Activated CD4-positive, alpha-beta T cell treated with anti-CD3 and anti-CD28 coated beads for 36 hours (primary cell): Measurements from ENCODE around the gene CWC27. TPM values are rescaled to one million over a fixed set of nuclear protein-coding genes. Genes with fewer than 3 reads are reported as not detected.

ENCODE experiments used
- ATAC-seq: fragments of 200-7000 bp; cut with Tn5 transposase; one replicate; pipeline ENCODE4 v1.10.0; 2021; ENCODE audit warnings: mild to moderate bottlenecking, moderate library complexity
- CTCF ChIA-PET: fragments of 350-600 bp; sonication (Branson Sonifier 250); formaldehyde crosslinking; loops from one replicate; lab custom pipeline; 2021; ENCODE audit warnings: antibody characterized with exemption; lab: Charles Lee
- POLR2A ChIA-PET: fragments of 350-600 bp; sonication (Branson Sonifier 250); formaldehyde crosslinking; loops from one replicate; lab custom pipeline; 2021; ENCODE audit warnings: antibody characterized with exemption, inconsistent platforms; lab: Charles Lee
- DNase-seq: peaks from one replicate; pipeline ENCODE4 v3.0.0-alpha.2; 2020
- H3K27ac Mint-ChIP-seq: one replicate; pipeline ENCODE4 v1.8.0; 2021; ENCODE audit warnings: mixed read lengths
- H3K27me3 Mint-ChIP-seq: one replicate; pipeline ENCODE4 v1.8.0; 2021; ENCODE audit warnings: mixed read lengths
- H3K36me3 Mint-ChIP-seq: one replicate; pipeline ENCODE4 v1.8.0; 2021; ENCODE audit warnings: low read depth, mixed read lengths
- H3K4me1 Mint-ChIP-seq: one replicate; pipeline ENCODE4 v1.8.0; 2021; ENCODE audit warnings: mixed read lengths
- H3K4me3 Mint-ChIP-seq: one replicate; pipeline ENCODE4 v1.8.0; 2021; ENCODE audit warnings: mild to moderate bottlenecking, moderate library complexity, mixed read lengths
- H3K9me3 Mint-ChIP-seq: one replicate; pipeline ENCODE4 v1.8.0; 2021; ENCODE audit warnings: low read depth, mixed read lengths
- intact Hi-C, 2 experiments: fragments of 100-400 bp; cut with DNase I in 1 of 2; cut with micrococcal nuclease in 1 of 2; formaldehyde crosslinking; loops; one replicate each; pipeline versions ENCODE4 v1.14.2 to v1.15.1; 2022 to 2024; cut with DNase I, micrococcal nuclease
- total RNA-seq, 2 experiments: library from RNA; stranded (reverse); gene quantifications; one replicate each; pipeline ENCODE4 v1.2.3, GENCODE V29; 2021

The CWC27 gene
- total RNA-seq, 2 experiments from 2014 or later, result 35.4 to 35.8 TPM

- Mint-ChIP-seq H3K4me3 (no peak overlapping the region), H3K9me3 (no peaks in the 10 kb centered on the region), H3K4me1 (peaks cover 3% of the 10 kb centered on the region), H3K27me3 (no peaks in the 10 kb centered on the region), H3K27ac (no peak overlapping the region), H3K36me3 (peaks cover 32% of the 10 kb centered on the region)
- ATAC-seq, result no peak
- no peak for DNase-seq
- CTCF ChIA-PET, result no interaction called here
- POLR2A ChIA-PET, result no interaction called here
- intact Hi-C loops, result no loop called here
These were observed 209.8 kb downstream of the CWC27 start for GRCh38 chr5:64978546-64978945.

GRCh38 chr5:64979531-64979930, 210.8 kb downstream of the CWC27 start:
- Mint-ChIP-seq H3K4me3 (no peak overlapping the region), H3K9me3 (no peaks in the 10 kb centered on the region), H3K27ac (no peak overlapping the region), H3K27me3 (no peaks in the 10 kb centered on the region), H3K4me1 (peaks cover 3% of the 10 kb centered on the region), H3K36me3 (peaks cover 30% of the 10 kb centered on the region)
- ChIA-PET POLR2A (no interaction called here), CTCF (no interaction called here)
- ATAC-seq, result no peak
- DNase-seq, result no peak
- intact Hi-C loops, result no loop called here

GRCh38 chr5:64980176-64980575, 211.4 kb downstream of the CWC27 start:
- intact Hi-C loops, result no loop called here
- CTCF ChIA-PET, result interaction anchor here (1.3 to 1.4 kb wide), 2 partner anchors 26 to 29 kb away, joined by 3 to 6 read pairs; no protein-coding TSS in a partner anchor
- POLR2A ChIA-PET, result no interaction called here
- Mint-ChIP-seq H3K27ac (no peak overlapping the region), H3K4me3 (no peak overlapping the region), H3K27me3 (no peaks in the 10 kb centered on the region), H3K9me3 (no peaks in the 10 kb centered on the region), H3K4me1 (peaks cover 3% of the 10 kb centered on the region), H3K36me3 (peaks cover 30% of the 10 kb centered on the region)
- DNase-seq (no peak), ATAC-seq (no peak)

- POLR2A ChIA-PET, result no interaction called here
- intact Hi-C loops, result no loop called here
- H3K27ac Mint-ChIP-seq, result no peak overlapping the region
- peaks cover 2% of the 10 kb centered on the region for H3K9me3 Mint-ChIP-seq
- ATAC-seq (no peak), DNase-seq (no peak)
- H3K36me3 Mint-ChIP-seq, result peaks cover 28% of the 10 kb centered on the region
- no peaks in the 10 kb centered on the region for H3K4me1 Mint-ChIP-seq
- H3K27me3 Mint-ChIP-seq, result no peaks in the 10 kb centered on the region
- no peak overlapping the region for H3K4me3 Mint-ChIP-seq
- CTCF ChIA-PET, result interaction anchor here (0.7 kb wide), 1 partner anchor 494 kb away, joined by 3 read pairs; no protein-coding TSS in a partner anchor
These were observed 219.0 kb downstream of the CWC27 start for GRCh38 chr5:64987768-64988167.

GRCh38 chr5:65009207-65009606, 240.5 kb downstream of the CWC27 start:
- POLR2A ChIA-PET, result no interaction called here
- CTCF ChIA-PET, result interaction anchor here (1.1 to 1.6 kb wide), 2 partner anchors 27 to 29 kb away, joined by 3 read pairs; no protein-coding TSS in a partner anchor

GRCh38 chr5:65010841-65011240, 242.1 kb downstream of the CWC27 start:
- Mint-ChIP-seq H3K4me3 (no peak overlapping the region), H3K36me3 (peaks cover 3% of the 10 kb centered on the region), H3K27me3 (no peaks in the 10 kb centered on the region), H3K9me3 (no peaks in the 10 kb centered on the region), H3K4me1 (no peaks in the 10 kb centered on the region), H3K27ac (no peak overlapping the region)
- no peak for ATAC-seq
- POLR2A ChIA-PET, result no interaction called here
- no peak for DNase-seq
- CTCF ChIA-PET, result interaction anchor here (1.6 kb wide), 1 partner anchor 25 kb away, joined by 3 read pairs; no protein-coding TSS in a partner anchor
- intact Hi-C loops, result no loop called here

More at GRCh38 chr5:65009207-65009606, 240.5 kb downstream of the CWC27 start:
- Mint-ChIP-seq H3K27ac (no peak overlapping the region), H3K4me3 (no peak overlapping the region), H3K9me3 (no peaks in the 10 kb centered on the region), H3K36me3 (peaks cover 3% of the 10 kb centered on the region), H3K27me3 (no peaks in the 10 kb centered on the region), H3K4me1 (no peaks in the 10 kb centered on the region)
- no peak for ATAC-seq
- intact Hi-C loops, result no loop called here
- DNase-seq, result no peak

GRCh38 chr5:65012301-65012892, 243.7 kb downstream of the CWC27 start:
- no peaks in the 10 kb centered on the region for H3K36me3 Mint-ChIP-seq
- H3K4me3 Mint-ChIP-seq, result no peak overlapping the region
- no peak for ATAC-seq
- H3K4me1 Mint-ChIP-seq, result no peaks in the 10 kb centered on the region
- no peak overlapping the region for H3K27ac Mint-ChIP-seq
- intact Hi-C loops, result no loop called here
- no peaks in the 10 kb centered on the region for H3K9me3 Mint-ChIP-seq
- ChIA-PET POLR2A (no interaction called here), CTCF (interaction anchor here (1.7 kb wide), 1 partner anchor 471 kb away, joined by 5 read pairs; no protein-coding TSS in a partner anchor)
- H3K27me3 Mint-ChIP-seq, result no peaks in the 10 kb centered on the region
- no peak for DNase-seq

GRCh38 chr5:65013166-65013565, 244.4 kb downstream of the CWC27 start:
- no peak for DNase-seq
- no peaks in the 10 kb centered on the region for H3K4me1 Mint-ChIP-seq
- no peaks in the 10 kb centered on the region for H3K36me3 Mint-ChIP-seq
- intact Hi-C loops, result no loop called here
- no peak for ATAC-seq
- no peaks in the 10 kb centered on the region for H3K27me3 Mint-ChIP-seq
- no peak overlapping the region for H3K4me3 Mint-ChIP-seq
- H3K27ac Mint-ChIP-seq, result no peak overlapping the region
- ChIA-PET POLR2A (no interaction called here), CTCF (interaction anchor here (1.7 kb wide), 1 partner anchor 470 kb away, joined by 5 read pairs; no protein-coding TSS in a partner anchor)
- H3K9me3 Mint-ChIP-seq, result no peaks in the 10 kb centered on the region

- no peak for ATAC-seq
- ChIA-PET CTCF (no interaction called here), POLR2A (no interaction called here)
- DNase-seq, result no peak
- no peak overlapping the region for H3K4me3 Mint-ChIP-seq
- H3K27ac Mint-ChIP-seq, result no peak overlapping the region
- peaks cover 2% of the 10 kb centered on the region for H3K36me3 Mint-ChIP-seq
- H3K9me3 Mint-ChIP-seq, result no peaks in the 10 kb centered on the region
- intact Hi-C loops, result no loop called here
- no peaks in the 10 kb centered on the region for H3K4me1 Mint-ChIP-seq
- H3K27me3 Mint-ChIP-seq, result no peaks in the 10 kb centered on the region
These were observed 246.0 kb downstream of the CWC27 start for GRCh38 chr5:65014769-65015168.

GRCh38 chr5:65015767-65016166, 247.0 kb downstream of the CWC27 start:
- peaks cover 2% of the 10 kb centered on the region for H3K36me3 Mint-ChIP-seq
- H3K4me1 Mint-ChIP-seq, result peaks cover 7% of the 10 kb centered on the region
- H3K4me3 Mint-ChIP-seq, result no peak overlapping the region
- intact Hi-C loops, result no loop called here
- POLR2A ChIA-PET, result no interaction called here
- DNase-seq (no peak), ATAC-seq (no peak)
- H3K9me3 Mint-ChIP-seq, result no peaks in the 10 kb centered on the region
- no peaks in the 10 kb centered on the region for H3K27me3 Mint-ChIP-seq
- H3K27ac Mint-ChIP-seq, result no peak overlapping the region
- CTCF ChIA-PET, result interaction anchor here (0.7 kb wide), 1 partner anchor 205 kb away, joined by 3 read pairs; no protein-coding TSS in a partner anchor

GRCh38 chr5:65017636-65018035, 248.9 kb downstream of the CWC27 start:
- intact Hi-C loops, result no loop called here
- ChIA-PET CTCF (interaction anchor here (0.9 kb wide), 1 partner anchor 455 kb away, joined by 3 read pairs; no protein-coding TSS in a partner anchor), POLR2A (no interaction called here)
- H3K9me3 Mint-ChIP-seq, result no peaks in the 10 kb centered on the region
- ATAC-seq (no peak), DNase-seq (no peak)
- no peak overlapping the region for H3K4me3 Mint-ChIP-seq
- peaks cover 17% of the 10 kb centered on the region for H3K4me1 Mint-ChIP-seq
- no peaks in the 10 kb centered on the region for H3K27me3 Mint-ChIP-seq
- peaks cover 2% of the 10 kb centered on the region for H3K36me3 Mint-ChIP-seq
- no peak overlapping the region for H3K27ac Mint-ChIP-seq

- H3K36me3 Mint-ChIP-seq, result peaks cover 2% of the 10 kb centered on the region
- ATAC-seq (no peak), DNase-seq (no peak)
- POLR2A ChIA-PET, result no interaction called here
- intact Hi-C loops, result no loop called here
- CTCF ChIA-PET, result no interaction called here
- H3K27me3 Mint-ChIP-seq, result no peaks in the 10 kb centered on the region
- H3K9me3 Mint-ChIP-seq, result no peaks in the 10 kb centered on the region
- no peak overlapping the region for H3K4me3 Mint-ChIP-seq
- peaks cover 17% of the 10 kb centered on the region for H3K4me1 Mint-ChIP-seq
- H3K27ac Mint-ChIP-seq, result no peak overlapping the region
These were observed 250.0 kb downstream of the CWC27 start for GRCh38 chr5:65018763-65019162.
